ENCODE results near the gene WDR33.

GRCh38 chr2:127818794-127819425 is 7.9 kb upstream of the WDR33 start:
- TF ChIP-seq CTCF (IDR thresholded peaks at IDR 0.05; ENCODE audit: low read depth, low read length) (no peak), EZH2phosphoT487 (IDR thresholded peaks at IDR 0.05; ENCODE audit: low read depth) (no peak)

All from OCI-LY3 (cell line).